Adipocyte (in vitro differentiated cells): ENCODE results near the gene POLR2E.
A peak's percentile ranks its signal among the peaks of the same experiment; 100 is the strongest.

Experiments used
- DNase-seq: peaks from one replicate; pipeline ENCODE4 v3.0.0-alpha.2; 2015; ENCODE audit warnings: low read depth
- H3K27me3 ChIP-seq: replicated peaks from 2 replicates; pipeline ENCODE4 v1.7.0; 2013; ENCODE audit warnings: mild to moderate bottlenecking, low read length, moderate library complexity; ENCODE audit not compliant: control insufficient read depth, insufficient read depth
- H3K36me3 ChIP-seq: 2 replicates; pipeline ENCODE4 v1.7.0; 2013; ENCODE audit warnings: low read length, mild to moderate bottlenecking, moderate library complexity; ENCODE audit not compliant: control insufficient read depth, insufficient read depth, severe bottlenecking
- H3K4me1 ChIP-seq: 2 replicates; pipeline ENCODE4 v1.7.0; 2013; ENCODE audit warnings: mild to moderate bottlenecking, low read length, moderate library complexity; ENCODE audit not compliant: control insufficient read depth, insufficient read depth
- H3K4me3 ChIP-seq: 2 replicates; pipeline ENCODE4 v1.7.0; 2013; ENCODE audit warnings: mild to moderate bottlenecking, low read length, moderate library complexity
- H3K9ac ChIP-seq: 2 replicates; pipeline ENCODE4 v1.7.0; 2013; ENCODE audit warnings: mild to moderate bottlenecking, low read length, moderate library complexity
- H3K9me3 ChIP-seq: 2 replicates; pipeline ENCODE4 v1.7.0; 2013; ENCODE audit warnings: mild to moderate bottlenecking, low read length, moderate library complexity; ENCODE audit not compliant: control insufficient read depth

Gene POLR2E

GRCh38 chr19:1061987-1062386 lies 33.2 kb downstream of the POLR2E start:
- Histone ChIP-seq H3K36me3 (peaks cover 8% of the 10 kb centered on the region), H3K4me1 (peaks cover 5% of the 10 kb centered on the region), H3K9ac (no peak overlapping the region), H3K27me3 (peaks cover 22% of the 10 kb centered on the region), H3K9me3 (peaks cover 20% of the 10 kb centered on the region), H3K4me3 (no peak overlapping the region)
- no peak for DNase-seq

GRCh38 chr19:1060689-1061088 lies 34.5 kb downstream of the POLR2E start:
- Histone ChIP-seq H3K4me1 (peaks cover 5% of the 10 kb centered on the region), H3K27me3 (peaks cover 11% of the 10 kb centered on the region), H3K36me3 (peaks cover 12% of the 10 kb centered on the region), H3K9me3 (peaks cover 33% of the 10 kb centered on the region), H3K4me3 (no peak overlapping the region), H3K9ac (no peak overlapping the region)
- DNase-seq, result no peak

- no peak overlapping the region for H3K4me3 ChIP-seq
- H3K9ac ChIP-seq, result no peak overlapping the region
- no peaks in the 10 kb centered on the region for H3K27me3 ChIP-seq
- DNase-seq, result no peak
- peaks cover 33% of the 10 kb centered on the region for H3K9me3 ChIP-seq
- peaks cover 17% of the 10 kb centered on the region for H3K36me3 ChIP-seq
- H3K4me1 ChIP-seq, result no peaks in the 10 kb centered on the region
These were observed 37.1 kb downstream of the POLR2E start for GRCh38 chr19:1058112-1058511.

GRCh38 chr19:1057176-1057855 lies 37.9 kb downstream of the POLR2E start:
- peaks cover 33% of the 10 kb centered on the region for H3K9me3 ChIP-seq
- no peak overlapping the region for H3K9ac ChIP-seq
- H3K36me3 ChIP-seq, result peaks cover 17% of the 10 kb centered on the region
- H3K4me1 ChIP-seq, result no peaks in the 10 kb centered on the region
- no peaks in the 10 kb centered on the region for H3K27me3 ChIP-seq
- DNase-seq, result peak; percentile 78
- no peak overlapping the region for H3K4me3 ChIP-seq

GRCh38 chr19:1055886-1056620 lies 39.1 kb downstream of the POLR2E start:
- H3K9ac ChIP-seq, result no peak overlapping the region
- no peaks in the 10 kb centered on the region for H3K4me1 ChIP-seq
- H3K36me3 ChIP-seq, result peaks cover 17% of the 10 kb centered on the region
- peaks cover 33% of the 10 kb centered on the region for H3K9me3 ChIP-seq
- no peak overlapping the region for H3K4me3 ChIP-seq
- no peaks in the 10 kb centered on the region for H3K27me3 ChIP-seq
- DNase-seq, result no peak

- no peak overlapping the region for H3K9ac ChIP-seq
- H3K27me3 ChIP-seq, result no peaks in the 10 kb centered on the region
- H3K4me1 ChIP-seq, result no peaks in the 10 kb centered on the region
- H3K9me3 ChIP-seq, result peaks cover 33% of the 10 kb centered on the region
- DNase-seq, result no peak
- peaks cover 17% of the 10 kb centered on the region for H3K36me3 ChIP-seq
- H3K4me3 ChIP-seq, result no peak overlapping the region
These were observed 40.1 kb downstream of the POLR2E start for GRCh38 chr19:1055028-1055425.

- H3K36me3 ChIP-seq, result peaks cover 17% of the 10 kb centered on the region
- H3K27me3 ChIP-seq, result no peaks in the 10 kb centered on the region
- H3K9ac ChIP-seq, result no peak overlapping the region
- H3K4me1 ChIP-seq, result no peaks in the 10 kb centered on the region
- H3K4me3 ChIP-seq, result no peak overlapping the region
- DNase-seq, result no peak
- H3K9me3 ChIP-seq, result peaks cover 33% of the 10 kb centered on the region
These were observed 40.8 kb downstream of the POLR2E start for GRCh38 chr19:1054102-1055027.

GRCh38 chr19:1053176-1054101 lies 41.7 kb downstream of the POLR2E start:
- Histone ChIP-seq H3K9ac (no peak overlapping the region), H3K36me3 (peaks cover 12% of the 10 kb centered on the region), H3K27me3 (no peaks in the 10 kb centered on the region), H3K4me1 (no peaks in the 10 kb centered on the region), H3K4me3 (no peak overlapping the region), H3K9me3 (peaks cover 27% of the 10 kb centered on the region)
- no peak for DNase-seq

- peaks cover 9% of the 10 kb centered on the region for H3K36me3 ChIP-seq
- no peak for DNase-seq
- no peaks in the 10 kb centered on the region for H3K4me1 ChIP-seq
- no peaks in the 10 kb centered on the region for H3K27me3 ChIP-seq
- no peak overlapping the region for H3K9ac ChIP-seq
- no peak overlapping the region for H3K4me3 ChIP-seq
- peaks cover 18% of the 10 kb centered on the region for H3K9me3 ChIP-seq
These were observed 42.7 kb downstream of the POLR2E start for GRCh38 chr19:1052349-1052975.

- Histone ChIP-seq H3K9ac (no peak overlapping the region), H3K9me3 (peaks cover 11% of the 10 kb centered on the region), H3K27me3 (no peaks in the 10 kb centered on the region), H3K4me1 (no peaks in the 10 kb centered on the region), H3K4me3 (no peak overlapping the region), H3K36me3 (peaks cover 8% of the 10 kb centered on the region)
- no peak for DNase-seq
These were observed 43.4 kb downstream of the POLR2E start for GRCh38 chr19:1051791-1052190.
